ENCODE measurements around the gene TIMM8A.

The TIMM8A gene

DNA sequence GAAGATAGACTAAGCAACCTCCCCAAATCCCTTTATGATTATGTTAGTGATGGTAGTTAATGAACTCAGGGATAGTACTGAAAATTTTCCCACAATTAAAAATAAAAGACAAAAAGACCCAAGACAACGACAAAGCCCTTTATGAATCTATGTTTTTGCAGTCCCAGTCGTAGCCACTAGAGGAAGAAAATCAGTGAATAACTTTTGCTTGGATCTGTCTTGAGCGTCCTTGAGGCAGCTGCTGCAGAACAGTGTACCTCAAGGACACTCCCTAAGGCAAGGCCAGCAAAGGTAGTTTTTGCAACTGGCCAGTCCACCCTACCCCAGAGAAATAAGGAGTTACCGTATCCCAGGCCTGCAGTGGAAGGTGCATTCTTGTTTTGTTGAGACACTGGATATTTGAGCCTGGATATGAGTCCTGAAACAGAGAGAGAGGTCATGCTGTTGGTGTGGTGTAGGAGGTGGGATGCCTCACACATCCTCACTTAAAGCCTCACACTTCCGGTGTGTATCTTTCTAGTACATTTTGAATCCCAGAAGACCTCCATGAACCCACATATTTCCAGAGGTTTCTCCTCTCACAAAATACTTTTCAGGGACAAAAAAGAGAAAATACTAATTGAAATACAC is 8.7 kb upstream of the TIMM8A start:
- Histone ChIP-seq H3K9me3 (ENCODE audit: insufficient read depth, low read depth, low read length) (no peaks in the 10 kb centered on the region), H3K4me3 (ENCODE audit: low read length, poor library complexity, severe bottlenecking) (no peak overlapping the region), H3K36me3 (ENCODE audit: insufficient read depth, low read length) (no peaks in the 10 kb centered on the region), H3K79me2 (ENCODE audit: insufficient read depth, low read length) (no peaks in the 10 kb centered on the region), H3K27me3 (ENCODE audit: insufficient read depth, low read length, poor library complexity, severe bottlenecking) (no peaks in the 10 kb centered on the region), H3K4me1 (ENCODE audit: insufficient read depth, low read length, poor library complexity, severe bottlenecking) (no peaks in the 10 kb centered on the region), H3K9me2 (replicated peaks; ENCODE audit: low read depth, low read length) (no peaks in the 10 kb centered on the region), H3K4me2 (ENCODE audit: low read depth, low read length, poor library complexity, severe bottlenecking) (no peak overlapping the region), H3F3A (ENCODE audit: low read depth) (no peaks in the 10 kb centered on the region), H3K9ac (ENCODE audit: low read depth, low read length, poor library complexity, severe bottlenecking) (no peak overlapping the region), H2AFZ (ENCODE audit: low read length) (no peak overlapping the region), H4K20me1 (ENCODE audit: insufficient read depth, low read length, poor library complexity, severe bottlenecking) (no peaks in the 10 kb centered on the region)
- TF ChIP-seq CTCF (conservative IDR thresholded peaks at IDR 0.05; ENCODE audit: low read length) (peak; percentile 43), EZH2phosphoT487 (IDR thresholded peaks at IDR 0.05; ENCODE audit: borderline replicate concordance) (no peak)

DNA sequence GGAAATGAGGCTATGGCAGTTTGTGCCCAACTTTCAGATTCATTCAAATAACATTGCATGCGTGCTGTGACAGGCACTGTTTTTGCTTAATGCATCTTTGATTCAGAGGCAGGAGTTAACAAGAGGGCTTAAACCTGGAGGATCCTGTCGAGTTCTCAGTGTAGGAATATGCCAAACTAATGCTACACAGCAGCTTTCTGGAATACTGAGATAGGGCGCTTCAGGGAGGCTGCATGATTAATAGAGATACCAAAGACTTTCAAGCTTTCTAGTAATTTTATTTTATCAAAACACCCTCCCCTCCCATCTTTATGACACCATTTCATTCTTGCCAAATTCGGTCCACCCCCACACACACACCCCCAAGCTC is 636 bp upstream of the TIMM8A start:
- H3K4me1 ChIP-seq (ENCODE audit: insufficient read depth, low read length, poor library complexity, severe bottlenecking) = peaks cover 7% of the 10 kb centered on the region
- H3K9me2 ChIP-seq (replicated peaks; ENCODE audit: low read depth, low read length) = no peaks in the 10 kb centered on the region
- TF ChIP-seq CTCF (conservative IDR thresholded peaks at IDR 0.05; ENCODE audit: low read length) (no peak), EZH2phosphoT487 (IDR thresholded peaks at IDR 0.05; ENCODE audit: borderline replicate concordance) (no peak)
- H2AFZ ChIP-seq (ENCODE audit: low read length) = peak overlapping the region; percentile 90
- no peaks in the 10 kb centered on the region for H3K27me3 ChIP-seq (ENCODE audit: insufficient read depth, low read length, poor library complexity, severe bottlenecking)
- H3F3A ChIP-seq (ENCODE audit: low read depth) = no peaks in the 10 kb centered on the region
- H3K4me3 ChIP-seq (ENCODE audit: low read length, poor library complexity, severe bottlenecking) = peak overlapping the region; percentile 82
- H4K20me1 ChIP-seq (ENCODE audit: insufficient read depth, low read length, poor library complexity, severe bottlenecking) = peaks cover 18% of the 10 kb centered on the region
- peak overlapping the region; percentile 79 for H3K4me2 ChIP-seq (ENCODE audit: low read depth, low read length, poor library complexity, severe bottlenecking)
- H3K79me2 ChIP-seq (ENCODE audit: insufficient read depth, low read length) = peaks cover 32% of the 10 kb centered on the region
- no peaks in the 10 kb centered on the region for H3K36me3 ChIP-seq (ENCODE audit: insufficient read depth, low read length)
- H3K9ac ChIP-seq (ENCODE audit: low read depth, low read length, poor library complexity, severe bottlenecking) = peak overlapping the region; percentile 87
- no peaks in the 10 kb centered on the region for H3K9me3 ChIP-seq (ENCODE audit: insufficient read depth, low read depth, low read length)

GRCh38 chrX:101347859-101348451 is 587 bp downstream of the TIMM8A start:
- Histone ChIP-seq H3K36me3 (ENCODE audit: insufficient read depth, low read length) (no peaks in the 10 kb centered on the region), H3K9me3 (ENCODE audit: insufficient read depth, low read depth, low read length) (no peaks in the 10 kb centered on the region), H3K4me1 (ENCODE audit: insufficient read depth, low read length, poor library complexity, severe bottlenecking) (peaks cover 7% of the 10 kb centered on the region), H3K27me3 (ENCODE audit: insufficient read depth, low read length, poor library complexity, severe bottlenecking) (no peaks in the 10 kb centered on the region), H3K4me3 (ENCODE audit: low read length, poor library complexity, severe bottlenecking) (peak overlapping the region; percentile 82), H3K79me2 (ENCODE audit: insufficient read depth, low read length) (peaks cover 32% of the 10 kb centered on the region), H4K20me1 (ENCODE audit: insufficient read depth, low read length, poor library complexity, severe bottlenecking) (peaks cover 18% of the 10 kb centered on the region), H3K9me2 (replicated peaks; ENCODE audit: low read depth, low read length) (no peaks in the 10 kb centered on the region), H3K9ac (ENCODE audit: low read depth, low read length, poor library complexity, severe bottlenecking) (peak overlapping the region; percentile 87), H2AFZ (ENCODE audit: low read length) (peak overlapping the region; percentile 90; the same call in 1 of the 2 replicates), H3K4me2 (ENCODE audit: low read depth, low read length, poor library complexity, severe bottlenecking) (peak overlapping the region; percentile 79), H3F3A (ENCODE audit: low read depth) (no peaks in the 10 kb centered on the region)
- TF ChIP-seq CTCF (conservative IDR thresholded peaks at IDR 0.05; ENCODE audit: low read length) (no peak), EZH2phosphoT487 (IDR thresholded peaks at IDR 0.05; ENCODE audit: borderline replicate concordance) (no peak)
